ENCODE data around the gene CFAP74. TPM values are rescaled to one million over a fixed set of nuclear protein-coding genes. Genes with fewer than 3 reads are reported as not detected.

Gene CFAP74
- total RNA-seq, 1 donor from 2014 or later: 0.42 TPM

DNA sequence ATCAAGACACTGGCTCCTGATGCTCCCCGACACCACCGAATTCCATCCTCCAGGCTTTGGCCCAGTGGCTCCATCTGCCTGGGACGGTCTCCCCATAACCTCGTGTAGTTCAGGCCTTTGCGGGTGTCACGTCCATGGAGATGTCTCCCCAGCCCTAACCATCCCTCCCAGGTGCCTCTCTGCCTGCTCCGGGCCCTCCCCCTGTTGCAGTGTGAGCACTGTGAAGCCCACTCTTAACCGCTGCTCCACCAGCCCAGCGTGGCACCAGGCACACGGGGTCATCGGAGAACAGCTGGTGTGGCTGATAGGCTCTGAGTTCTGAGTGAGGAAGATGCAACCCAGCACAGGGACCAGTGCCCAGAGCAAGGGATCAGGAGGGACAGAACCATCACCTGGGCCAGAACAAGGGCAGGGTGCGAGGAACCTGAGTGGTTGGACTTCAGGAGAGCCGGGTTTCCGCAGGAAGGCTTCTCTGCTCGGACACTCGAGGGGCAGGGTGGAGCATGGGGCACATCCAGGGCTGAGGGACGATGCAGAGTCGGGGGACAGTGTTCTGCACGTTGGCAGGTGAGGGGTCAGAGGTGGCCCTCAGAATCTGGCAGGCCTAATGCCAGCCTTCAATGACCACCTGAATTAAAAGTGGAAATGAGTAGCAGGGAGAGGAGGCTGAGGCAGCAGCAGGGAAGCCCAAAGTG is 110.1 kb downstream of the CFAP74 start:
- Mint-ChIP-seq H3K36me3 (no peaks in the 10 kb centered on the region), H3K27me3 (ENCODE audit: low read depth) (peaks cover 10% of the 10 kb centered on the region), H3K27ac (no peak overlapping the region), H3K4me3 (peak overlapping the region; percentile 46), H3K9me3 (no peaks in the 10 kb centered on the region), H3K4me1 (peaks cover 27% of the 10 kb centered on the region)
- TF ChIP-seq, protein P1, sequence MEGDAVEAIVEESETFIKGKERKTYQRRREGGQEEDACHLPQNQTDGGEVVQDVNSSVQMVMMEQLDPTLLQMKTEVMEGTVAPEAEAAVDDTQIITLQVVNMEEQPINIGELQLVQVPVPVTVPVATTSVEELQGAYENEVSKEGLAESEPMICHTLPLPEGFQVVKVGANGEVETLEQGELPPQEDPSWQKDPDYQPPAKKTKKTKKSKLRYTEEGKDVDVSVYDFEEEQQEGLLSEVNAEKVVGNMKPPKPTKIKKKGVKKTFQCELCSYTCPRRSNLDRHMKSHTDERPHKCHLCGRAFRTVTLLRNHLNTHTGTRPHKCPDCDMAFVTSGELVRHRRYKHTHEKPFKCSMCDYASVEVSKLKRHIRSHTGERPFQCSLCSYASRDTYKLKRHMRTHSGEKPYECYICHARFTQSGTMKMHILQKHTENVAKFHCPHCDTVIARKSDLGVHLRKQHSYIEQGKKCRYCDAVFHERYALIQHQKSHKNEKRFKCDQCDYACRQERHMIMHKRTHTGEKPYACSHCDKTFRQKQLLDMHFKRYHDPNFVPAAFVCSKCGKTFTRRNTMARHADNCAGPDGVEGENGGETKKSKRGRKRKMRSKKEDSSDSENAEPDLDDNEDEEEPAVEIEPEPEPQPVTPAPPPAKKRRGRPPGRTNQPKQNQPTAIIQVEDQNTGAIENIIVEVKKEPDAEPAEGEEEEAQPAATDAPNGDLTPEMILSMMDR (IDR thresholded peaks at IDR 0.05; ENCODE audit: unreplicated experiment): no peak
- no peak for DNase-seq (ENCODE audit: low spot score in 2 of 2, unreplicated experiment in 2 of 2)

DNA sequence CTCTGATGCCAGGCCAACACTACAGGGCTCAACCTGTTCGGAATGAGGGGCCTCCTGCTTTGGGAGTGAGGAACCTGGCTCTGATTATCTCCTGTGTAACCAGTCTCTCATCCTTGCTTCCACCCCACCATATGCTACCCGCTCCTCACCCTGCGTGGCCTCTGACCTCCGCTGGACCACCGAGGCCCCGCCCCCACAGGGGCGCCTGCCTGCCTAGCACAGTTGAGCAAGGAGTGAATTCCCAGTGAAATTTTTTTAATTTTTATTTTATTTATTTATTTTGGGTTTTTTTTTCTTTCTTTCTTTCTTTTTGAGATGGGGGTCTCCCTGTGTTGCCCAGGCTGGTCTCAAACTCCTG is 110.8 kb downstream of the CFAP74 start:
- Mint-ChIP-seq H3K27ac (peak overlapping the region; percentile 94), H3K27me3 (ENCODE audit: low read depth) (peaks cover 10% of the 10 kb centered on the region), H3K4me1 (peaks cover 33% of the 10 kb centered on the region), H3K4me3 (peak overlapping the region; percentile 79), H3K9me3 (no peaks in the 10 kb centered on the region), H3K36me3 (no peaks in the 10 kb centered on the region)
- no peak for DNase-seq (ENCODE audit: low spot score in 2 of 2, unreplicated experiment in 2 of 2)
- TF ChIP-seq, protein P1 (IDR thresholded peaks at IDR 0.05; ENCODE audit: unreplicated experiment): no peak

DNA sequence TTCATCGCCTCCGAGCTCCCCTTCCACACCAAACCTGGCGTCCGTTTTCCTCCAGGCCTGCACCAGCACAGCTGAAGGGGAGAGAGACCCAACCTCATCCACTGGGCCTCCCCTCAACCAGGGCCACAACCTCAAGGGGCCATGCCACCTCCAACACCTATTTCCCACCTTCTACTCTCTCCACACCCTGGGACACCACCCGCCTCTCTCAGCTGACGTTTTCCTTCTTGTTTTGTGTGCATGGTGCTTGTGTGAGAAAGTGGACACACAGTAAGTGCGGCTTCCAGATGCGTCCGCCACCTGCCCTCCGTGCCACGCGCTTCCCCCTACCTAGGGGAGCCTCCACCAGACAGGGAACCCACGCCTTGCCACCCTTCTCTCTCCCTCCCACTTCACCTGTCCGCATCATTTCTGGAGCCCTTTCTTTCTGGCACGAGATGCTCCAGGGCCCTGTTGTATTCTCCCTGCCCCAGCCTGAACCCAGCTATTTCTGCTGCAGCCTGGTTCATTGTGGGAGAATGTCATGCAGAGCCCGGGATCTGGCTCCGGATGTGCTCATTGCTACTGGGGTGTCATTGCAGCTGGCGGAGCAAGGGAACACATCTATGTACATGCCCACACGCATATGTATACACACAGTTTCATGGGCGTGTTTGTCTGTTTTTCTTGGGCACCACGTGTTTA is 111.4 kb downstream of the CFAP74 start:
- peak overlapping the region; percentile 94 for H3K27ac Mint-ChIP-seq
- peaks cover 10% of the 10 kb centered on the region for H3K27me3 Mint-ChIP-seq (ENCODE audit: low read depth)
- no peaks in the 10 kb centered on the region for H3K9me3 Mint-ChIP-seq
- DNase-seq (ENCODE audit: low spot score in 2 of 2, unreplicated experiment in 2 of 2): no peak
- peaks cover 34% of the 10 kb centered on the region for H3K4me1 Mint-ChIP-seq
- TF ChIP-seq, protein P1 (IDR thresholded peaks at IDR 0.05; ENCODE audit: unreplicated experiment): no peak
- H3K4me3 Mint-ChIP-seq: peak overlapping the region; percentile 79
- H3K36me3 Mint-ChIP-seq: no peaks in the 10 kb centered on the region

DNA sequence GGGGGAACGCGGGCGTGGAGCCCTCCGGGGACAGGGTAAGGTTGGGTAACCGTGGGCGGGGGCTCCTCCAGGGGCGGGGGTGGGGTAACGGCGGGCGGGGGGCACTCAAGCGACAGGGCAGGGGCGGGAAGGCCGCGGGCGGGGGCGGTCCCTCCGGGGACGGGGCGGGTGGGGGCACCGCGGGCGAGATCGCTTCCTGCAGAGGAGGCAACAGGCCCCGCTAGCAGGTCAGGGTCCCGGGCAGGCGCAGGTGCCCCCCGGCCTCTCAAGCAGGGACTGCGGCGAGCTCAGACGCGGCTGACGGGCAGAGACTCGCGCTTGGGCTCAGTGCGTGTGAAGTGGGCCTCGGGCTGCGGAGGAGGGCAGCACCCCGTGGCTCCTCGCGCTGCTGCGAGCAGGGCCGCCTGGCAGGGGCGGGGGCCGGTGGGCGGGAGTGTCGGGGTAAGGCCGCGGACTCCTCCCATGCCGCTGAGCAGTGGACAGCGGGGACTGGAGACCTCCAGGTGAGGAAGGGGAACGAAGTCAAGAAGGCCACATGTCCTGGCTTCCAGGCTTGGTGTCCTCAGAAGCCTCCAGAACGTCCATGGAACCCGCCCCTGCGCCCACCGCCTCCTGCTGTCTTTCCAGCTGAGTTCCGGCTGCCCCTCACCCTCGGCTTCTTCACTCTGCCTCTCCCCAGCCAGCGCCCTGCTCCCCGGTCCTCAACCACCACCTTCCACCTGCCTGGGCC is 112.1 kb downstream of the CFAP74 start:
- Mint-ChIP-seq H3K4me1 (peaks cover 38% of the 10 kb centered on the region), H3K27me3 (ENCODE audit: low read depth) (peaks cover 9% of the 10 kb centered on the region), H3K27ac (peak overlapping the region; percentile 94), H3K4me3 (peak overlapping the region; percentile 79), H3K9me3 (no peaks in the 10 kb centered on the region), H3K36me3 (no peaks in the 10 kb centered on the region)
- TF ChIP-seq, protein P1 (IDR thresholded peaks at IDR 0.05; ENCODE audit: unreplicated experiment): no peak
- peak in 1 of 2 experiments; percentile 62 for DNase-seq (ENCODE audit: low spot score in 2 of 2, unreplicated experiment in 2 of 2)

DNA sequence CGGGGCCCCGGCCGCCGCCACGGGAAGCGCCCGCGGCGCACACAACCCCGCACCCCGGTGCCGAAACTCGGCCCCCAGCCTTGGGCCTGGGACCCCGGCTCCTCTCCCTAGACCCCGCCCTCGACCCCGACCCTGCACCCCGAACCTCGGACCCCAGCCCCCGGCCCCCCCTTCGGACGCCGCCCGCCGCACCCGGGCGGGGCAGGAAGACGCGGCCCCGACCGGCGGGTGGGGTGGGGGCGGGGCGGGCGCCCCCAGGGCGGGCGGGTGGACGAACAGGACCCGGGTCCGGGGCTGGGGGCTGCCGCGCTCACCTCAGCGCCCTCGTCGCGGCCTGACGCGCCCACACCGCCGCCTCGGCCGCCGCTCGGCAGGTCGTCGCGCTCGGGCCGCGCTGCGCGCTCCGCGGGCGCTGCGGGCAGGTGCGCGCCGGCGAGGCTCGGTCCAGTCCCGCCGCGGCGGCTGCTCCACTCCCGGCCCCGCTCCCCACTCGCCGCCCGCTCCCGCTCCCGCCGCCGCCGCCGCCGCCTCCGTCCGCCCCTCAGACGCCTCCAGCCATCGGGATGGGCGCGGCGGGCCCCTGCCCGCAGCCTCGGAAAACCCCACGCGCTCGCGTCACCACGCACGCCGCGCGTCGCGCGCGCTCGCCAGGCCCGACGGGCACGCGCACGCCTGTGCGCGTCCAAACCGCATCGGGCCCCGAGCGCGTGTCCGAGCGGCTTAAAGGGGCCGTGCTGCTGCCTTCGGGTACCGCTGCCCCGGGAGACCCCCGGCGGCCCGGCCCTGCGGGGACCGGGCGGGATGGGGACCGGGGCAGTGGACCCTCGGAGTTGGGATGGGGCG is 112.9 kb downstream of the CFAP74 start, which contains the start of gene GNB1:
GNB1 (minus strand) TSS at position 582 of the 843 bp plus-strand sequence. CDS start 65,634 bp downstream, outside the sequence.
- Mint-ChIP-seq H3K4me1 (peaks cover 40% of the 10 kb centered on the region), H3K27ac (peak within 1 kb of the TSS; percentile 94), H3K27me3 (ENCODE audit: low read depth) (peaks cover 6% of the 10 kb centered on the region), H3K4me3 (peak within 1 kb of the TSS; percentile 82), H3K36me3 (no peaks in the 10 kb centered on the region), H3K9me3 (no peaks in the 10 kb centered on the region)
- peak; percentile 82 to 88 for DNase-seq (ENCODE audit: low spot score in 2 of 2, unreplicated experiment in 2 of 2)
- TF ChIP-seq, protein P1 (IDR thresholded peaks at IDR 0.05; ENCODE audit: unreplicated experiment): no peak
